ENCODE results near the gene ZIC4.

The ZIC4 gene

DNA sequence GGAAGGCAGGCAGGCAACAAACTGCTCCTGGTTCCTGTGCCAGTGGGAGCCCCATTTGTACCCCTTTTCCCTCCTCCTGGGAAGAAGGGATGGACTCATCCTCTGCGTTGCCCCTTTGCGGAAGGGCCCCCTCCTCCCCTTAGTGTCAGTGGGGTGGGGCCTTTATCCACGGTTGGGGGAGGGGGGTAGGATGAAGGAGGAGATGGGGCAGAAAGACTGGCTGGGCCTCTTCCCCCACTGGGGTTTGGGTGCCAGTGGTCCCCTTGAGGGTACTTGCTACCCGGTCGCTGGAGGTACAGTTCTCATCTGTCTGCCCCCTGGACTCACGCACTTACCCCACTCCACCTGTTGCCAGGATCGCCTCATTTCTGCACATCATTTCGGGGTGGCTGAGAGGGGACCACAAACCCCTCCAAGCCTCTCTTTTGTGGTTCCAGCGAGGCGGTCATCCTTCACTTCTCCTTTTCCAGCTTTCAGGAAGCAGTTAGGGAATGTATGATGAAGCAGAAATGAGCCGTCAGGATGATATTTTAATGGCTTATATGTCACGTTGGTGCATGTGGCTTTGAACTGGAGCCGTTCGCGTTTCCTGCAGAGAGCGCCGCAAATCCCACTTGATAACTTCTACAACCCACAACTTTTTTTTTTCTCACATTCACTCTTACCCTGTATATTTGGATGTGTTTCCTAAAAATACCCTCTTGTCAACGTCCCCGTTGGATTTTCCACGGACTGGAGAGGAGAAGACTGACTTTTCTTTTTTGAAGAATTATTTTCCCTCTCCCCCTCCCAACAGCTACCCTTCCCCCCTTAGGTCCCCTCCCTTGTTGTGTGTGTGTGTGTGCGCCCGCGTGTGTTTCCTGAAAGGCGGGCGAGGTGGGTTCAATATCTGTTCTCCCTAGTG is at the start of gene ZIC4:
Gene ZIC4, minus strand, starts transcription at position 516 of the 904 bp plus-strand sequence. CDS start 3,746 bp downstream, outside the sequence.
- DNase-seq = no peak

DNA sequence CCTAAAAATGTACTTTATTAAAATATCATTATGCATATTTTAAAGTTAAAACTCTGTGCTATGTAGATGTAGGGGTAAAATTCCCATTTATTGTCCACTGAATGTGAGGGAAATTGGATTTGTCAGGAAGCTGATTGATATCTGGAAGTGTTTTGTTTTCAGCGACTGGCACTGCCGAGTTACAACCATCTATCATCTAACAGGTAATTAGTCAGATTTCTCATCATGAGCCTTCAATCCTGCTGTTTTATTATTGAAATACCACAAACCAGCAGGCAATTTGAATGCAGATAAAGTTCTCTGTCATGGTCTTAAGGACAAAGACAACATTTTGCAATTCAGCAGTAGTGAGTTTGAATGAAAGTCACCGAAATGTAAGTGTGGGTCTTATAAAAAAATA is 43.3 kb upstream of the ZIC4 start:
- no peak for DNase-seq

DNA sequence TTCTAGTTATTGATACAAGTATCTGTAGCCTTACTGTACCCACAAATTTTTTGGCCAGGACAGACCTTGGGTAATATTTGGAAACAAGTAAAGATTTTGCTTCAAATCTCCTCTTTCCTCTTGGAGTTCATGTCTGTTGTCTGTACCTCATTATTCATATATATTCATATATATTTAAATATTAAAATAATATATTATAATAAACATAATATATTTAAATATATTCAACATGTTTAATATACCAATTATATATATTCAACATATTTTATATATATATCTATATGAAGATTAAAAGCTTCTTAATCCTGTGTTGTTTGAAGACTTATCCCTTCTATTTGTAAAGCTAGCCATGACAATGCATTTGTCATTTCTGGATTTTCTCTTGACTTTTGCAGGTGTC is 40.9 kb upstream of the ZIC4 start:
- no peak for DNase-seq

DNA sequence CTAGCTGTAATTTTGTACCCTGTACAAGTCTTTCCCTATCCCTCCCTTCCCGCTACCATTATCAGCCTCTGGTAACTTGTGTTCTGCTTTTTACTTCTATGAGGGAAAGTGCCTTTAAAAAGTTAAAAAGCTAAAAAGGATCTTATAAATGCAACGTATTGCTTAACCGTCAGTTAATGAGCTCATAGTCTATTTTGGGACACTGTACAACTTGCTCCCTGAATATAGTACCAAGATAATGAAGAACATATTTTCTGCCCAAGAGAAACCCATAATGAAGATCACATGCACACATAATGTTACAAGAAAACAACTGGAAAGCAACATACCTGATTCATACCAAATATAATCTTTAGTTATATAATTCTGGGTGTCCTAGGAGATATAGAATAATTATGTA is 25.4 kb upstream of the ZIC4 start:
- DNase-seq = no peak

GRCh38 chr3:147428754-147429153 is 22.4 kb upstream of the ZIC4 start:
- DNase-seq = no peak

DNA sequence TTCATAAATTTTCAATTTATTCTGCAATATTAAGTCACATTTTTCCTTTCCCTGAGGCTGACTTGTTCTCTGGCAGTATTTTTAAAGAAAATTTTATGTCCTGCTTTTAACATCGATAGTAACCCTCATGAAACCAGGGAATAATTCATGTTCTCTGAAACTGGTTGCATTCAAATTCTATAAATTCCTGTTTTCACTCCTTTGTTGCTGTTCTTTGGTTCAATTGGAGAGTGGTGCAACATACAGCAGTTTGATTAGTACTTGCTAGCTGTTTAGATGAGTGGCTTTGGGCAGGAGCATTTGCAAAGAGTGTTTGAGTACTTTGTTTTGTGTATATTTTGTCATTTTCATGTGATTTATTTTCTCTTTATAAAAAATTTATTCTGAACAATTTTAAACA is 22.0 kb upstream of the ZIC4 start:
- no peak for DNase-seq

- DNase-seq = no peak
Measured at GRCh38 chr3:147427746-147428145, 21.4 kb upstream of the ZIC4 start.

- DNase-seq = no peak
Measured at GRCh38 chr3:147426931-147427330, 20.6 kb upstream of the ZIC4 start.

GRCh38 chr3:147425388-147425850 is 19.1 kb upstream of the ZIC4 start:
- no peak for DNase-seq

GRCh38 chr3:147424581-147425387 is 18.4 kb upstream of the ZIC4 start:
- DNase-seq = no peak

- no peak for DNase-seq
Measured at GRCh38 chr3:147423798-147424580, 17.6 kb upstream of the ZIC4 start.

DNA sequence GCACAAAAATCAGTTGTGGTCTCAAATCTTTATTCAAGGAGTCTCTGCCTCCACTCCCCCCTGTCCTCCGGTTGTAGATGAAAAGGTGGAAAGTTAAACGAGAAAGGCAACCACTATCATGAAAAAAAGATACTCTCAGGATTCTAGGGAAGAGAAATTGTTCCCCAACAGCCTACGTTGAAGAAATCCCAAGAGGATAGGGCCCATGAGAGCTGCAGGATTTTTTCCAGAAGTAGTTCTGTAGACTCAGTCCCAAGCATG is 17.1 kb upstream of the ZIC4 start:
- DNase-seq = no peak

- no peak for DNase-seq
Measured at GRCh38 chr3:147422601-147423536, 16.5 kb upstream of the ZIC4 start.

- no peak for DNase-seq
Measured at GRCh38 chr3:147422196-147422595, 15.9 kb upstream of the ZIC4 start.

GRCh38 chr3:147421184-147421912 is 15.0 kb upstream of the ZIC4 start:
- DNase-seq = no peak

DNA sequence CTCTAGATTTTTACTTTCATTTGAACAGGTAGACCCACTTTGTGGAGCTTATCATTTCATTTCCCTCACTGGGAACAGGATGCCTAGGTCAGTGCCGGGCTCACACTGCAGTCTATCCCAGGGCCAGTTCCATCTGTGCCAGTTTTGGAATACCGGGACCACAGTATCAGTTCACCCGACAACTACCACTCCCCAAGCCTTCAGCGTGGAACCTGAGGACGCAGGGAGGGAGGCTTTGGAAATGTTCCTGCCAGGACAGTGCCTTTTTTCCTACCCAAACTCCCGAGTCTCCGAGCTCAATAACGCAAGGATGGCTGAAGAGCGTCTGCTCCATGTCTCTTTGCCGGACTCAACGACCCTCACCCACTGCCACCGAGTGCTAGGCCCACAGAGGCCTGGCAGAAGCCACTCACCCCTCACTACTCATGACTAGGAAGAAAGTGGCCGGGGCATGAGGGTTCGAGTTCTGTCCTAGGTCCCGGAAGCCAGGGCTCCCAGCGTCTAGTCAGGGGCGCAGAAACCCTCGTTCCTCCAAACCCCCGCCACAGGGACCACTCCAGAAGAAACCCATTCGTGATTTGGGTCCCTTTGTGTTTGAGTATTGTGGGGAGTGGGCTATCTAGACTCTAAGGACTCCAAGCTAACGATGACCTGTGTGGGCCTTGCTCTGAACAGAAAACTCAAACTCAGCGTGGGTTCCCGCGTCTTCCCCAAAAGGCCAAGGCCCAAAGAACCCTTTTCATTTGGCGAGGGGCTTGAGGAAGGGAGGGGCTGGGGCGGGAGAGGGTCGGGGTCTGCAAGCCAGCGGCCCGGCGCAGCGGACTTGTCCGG is 14.2 kb upstream of the ZIC4 start:
- no peak for DNase-seq

GRCh38 chr3:147419781-147420224 is 13.5 kb upstream of the ZIC4 start:
- no peak for DNase-seq

DNA sequence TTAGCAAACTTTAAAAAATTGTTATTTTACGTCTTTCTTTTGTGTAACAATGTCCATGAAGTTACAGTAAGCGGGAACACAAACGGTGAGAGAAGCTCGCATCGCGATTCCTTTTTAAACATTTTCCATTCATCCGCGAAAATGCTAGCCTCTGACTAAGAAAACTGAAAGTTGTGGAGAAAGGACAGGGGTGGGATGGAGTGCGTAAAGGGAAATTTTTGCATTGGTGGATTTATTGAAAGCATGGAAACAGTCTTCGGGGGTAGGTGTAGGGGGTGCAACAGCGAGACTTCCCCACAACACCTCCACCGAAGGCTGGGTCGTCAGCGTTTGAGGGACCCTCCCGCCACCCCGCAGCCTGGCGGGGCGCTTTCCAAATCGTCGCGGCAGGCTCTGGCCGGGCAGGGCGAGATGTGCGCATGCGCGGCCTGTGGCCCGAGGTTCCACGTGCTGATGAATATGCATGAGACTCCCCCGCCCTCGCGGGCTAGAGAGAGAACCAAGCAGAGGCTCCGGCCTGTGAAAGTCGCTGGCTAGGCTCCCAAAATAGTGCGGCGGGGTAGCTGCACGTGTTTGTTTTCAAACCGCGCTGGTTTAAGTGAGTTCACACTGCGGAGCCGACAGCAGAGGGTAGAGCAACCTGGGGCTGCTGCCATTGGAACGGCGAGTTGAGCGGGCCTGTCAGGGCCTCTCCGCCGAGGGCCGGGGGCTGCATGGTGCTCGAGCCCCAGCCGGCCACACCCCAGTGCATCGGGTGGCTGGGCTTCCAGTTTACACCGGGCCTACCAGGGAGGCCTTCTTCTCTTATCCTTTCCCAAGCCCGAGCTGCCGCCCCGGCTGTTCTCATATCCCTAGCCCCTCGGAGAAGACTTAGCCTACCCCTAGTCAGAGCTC is 12.7 kb upstream of the ZIC4 start:
- DNase-seq = no peak

DNA sequence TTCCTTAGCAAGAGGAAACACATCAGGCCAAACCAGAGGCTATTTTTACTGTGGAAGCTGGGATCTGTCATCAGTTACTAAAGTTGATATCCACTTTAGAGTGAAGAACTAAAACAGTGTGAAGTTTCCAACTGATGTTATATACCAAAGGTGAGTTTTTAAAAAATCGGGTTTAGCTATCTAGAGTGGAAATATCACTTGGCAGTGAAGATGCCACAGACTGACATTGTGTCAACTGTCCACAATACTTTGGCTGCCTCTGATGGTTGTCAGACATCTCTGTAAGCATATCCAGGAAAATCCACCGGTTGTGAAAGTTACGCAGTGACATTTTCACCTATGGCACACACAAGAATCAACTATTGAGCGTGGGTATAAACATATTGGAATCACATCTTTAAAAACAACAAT is 12.0 kb upstream of the ZIC4 start:
- DNase-seq = no peak
